SU-DHL-6 (cell line): ENCODE data around the gene CIRBP.

ENCODE experiments used
- EZH2phosphoT487 ChIP-seq: fragments of 200-600 bp; sonication (generic), shearing (Covaris generic); conservative IDR thresholded peaks from 2 replicates; pipeline ENCODE4 v1.6.1; 2018; ENCODE audit warnings: mild to moderate bottlenecking, antibody characterized with exemption, low read length, moderate library complexity, mixed read lengths
- TF ChIP-seq, protein P1 (sequence below): fragments of 200-600 bp; sonication (generic); IDR thresholded peaks from one replicate; pipeline ENCODE4 v1.5.1; 2017; ENCODE audit warnings: antibody characterized with exemption, mild to moderate bottlenecking, low read length, moderate library complexity; ENCODE audit not compliant: insufficient read depth, poor library complexity, severe bottlenecking

DNA sequence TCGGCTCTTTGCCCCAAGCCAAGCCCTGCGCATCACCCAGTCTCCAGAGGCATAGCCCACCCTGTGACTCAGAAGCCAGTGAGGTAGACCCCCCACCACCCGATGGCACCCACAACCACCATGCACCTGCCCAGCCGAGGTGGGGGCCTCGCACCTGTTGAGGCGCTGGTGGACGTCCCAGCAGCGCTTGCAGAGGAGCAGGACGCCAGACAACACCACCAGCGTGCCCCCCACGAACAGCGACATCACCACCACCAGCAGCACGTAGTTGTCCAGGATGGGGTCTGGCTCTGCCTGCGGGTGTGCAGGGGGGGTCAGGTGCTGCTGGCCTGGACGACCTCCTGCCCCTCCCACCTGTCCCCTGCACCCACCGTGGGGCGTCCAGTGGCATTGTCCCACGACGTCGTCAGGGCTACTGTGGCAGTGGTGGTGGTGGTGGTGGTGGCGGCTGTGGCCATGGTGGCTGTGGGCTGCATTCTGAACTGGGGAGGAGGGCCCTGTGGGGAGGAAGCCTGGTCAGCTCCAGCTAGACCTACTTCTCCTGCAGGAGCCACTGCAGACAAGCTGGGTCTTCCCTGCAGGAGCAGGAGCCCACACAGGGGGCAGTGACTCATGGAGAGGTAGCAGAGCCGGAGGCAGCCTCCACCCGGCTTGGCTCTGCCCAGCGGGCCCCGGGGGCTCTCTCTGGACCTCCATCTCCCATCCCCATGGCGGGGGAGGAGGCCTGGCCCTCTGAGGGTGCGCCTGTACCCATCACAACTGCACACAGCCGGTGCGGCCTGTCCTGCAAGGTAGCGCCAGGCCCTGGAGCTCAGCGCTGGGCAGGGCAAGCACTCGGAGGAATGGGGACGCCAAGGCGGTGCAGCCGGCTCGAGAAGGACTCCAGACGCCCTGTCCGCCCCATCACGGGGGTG, 33.2 kb upstream of the CIRBP start:
- TF ChIP-seq, protein P1, sequence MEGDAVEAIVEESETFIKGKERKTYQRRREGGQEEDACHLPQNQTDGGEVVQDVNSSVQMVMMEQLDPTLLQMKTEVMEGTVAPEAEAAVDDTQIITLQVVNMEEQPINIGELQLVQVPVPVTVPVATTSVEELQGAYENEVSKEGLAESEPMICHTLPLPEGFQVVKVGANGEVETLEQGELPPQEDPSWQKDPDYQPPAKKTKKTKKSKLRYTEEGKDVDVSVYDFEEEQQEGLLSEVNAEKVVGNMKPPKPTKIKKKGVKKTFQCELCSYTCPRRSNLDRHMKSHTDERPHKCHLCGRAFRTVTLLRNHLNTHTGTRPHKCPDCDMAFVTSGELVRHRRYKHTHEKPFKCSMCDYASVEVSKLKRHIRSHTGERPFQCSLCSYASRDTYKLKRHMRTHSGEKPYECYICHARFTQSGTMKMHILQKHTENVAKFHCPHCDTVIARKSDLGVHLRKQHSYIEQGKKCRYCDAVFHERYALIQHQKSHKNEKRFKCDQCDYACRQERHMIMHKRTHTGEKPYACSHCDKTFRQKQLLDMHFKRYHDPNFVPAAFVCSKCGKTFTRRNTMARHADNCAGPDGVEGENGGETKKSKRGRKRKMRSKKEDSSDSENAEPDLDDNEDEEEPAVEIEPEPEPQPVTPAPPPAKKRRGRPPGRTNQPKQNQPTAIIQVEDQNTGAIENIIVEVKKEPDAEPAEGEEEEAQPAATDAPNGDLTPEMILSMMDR, result no peak
- TF ChIP-seq EZH2phosphoT487, result no peak
